GM11168 (cell line): ENCODE measurements around the gene SLC26A4.

Source experiments
- in situ Hi-C: fragments of 300-500 bp; cut with MboI; formaldehyde crosslinking; loops from one replicate; pipeline ENCODE4 v1.12.0; 2022; ENCODE audit warnings: low sequenced_read_pairs; ENCODE audit not compliant: unreplicated experiment

SLC26A4 gene

DNA sequence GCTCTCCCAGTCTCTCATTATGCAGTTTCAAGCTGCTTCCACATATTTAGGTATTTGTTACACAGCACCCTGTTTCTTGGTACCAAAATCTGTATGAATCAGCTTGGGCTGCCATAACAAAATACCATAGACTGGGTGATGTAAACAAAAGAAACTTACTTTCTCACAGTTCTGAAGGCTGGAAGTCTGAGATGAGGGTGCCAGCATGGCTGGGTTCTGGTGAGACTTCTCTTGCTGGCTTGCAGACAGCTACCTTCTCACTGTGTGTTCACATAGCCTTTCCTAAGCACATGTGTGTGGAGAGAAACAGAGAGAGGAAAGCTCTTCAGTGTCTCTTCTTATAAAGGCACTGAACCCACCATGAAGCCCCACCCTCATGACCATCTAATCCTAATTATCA lies 67.6 kb downstream of the SLC26A4 start:
- in situ Hi-C loops = loop anchor here (5.0 to 25.0 kb wide), 3 partner anchors 161 to 541 kb away; no protein-coding TSS in a partner anchor

DNA sequence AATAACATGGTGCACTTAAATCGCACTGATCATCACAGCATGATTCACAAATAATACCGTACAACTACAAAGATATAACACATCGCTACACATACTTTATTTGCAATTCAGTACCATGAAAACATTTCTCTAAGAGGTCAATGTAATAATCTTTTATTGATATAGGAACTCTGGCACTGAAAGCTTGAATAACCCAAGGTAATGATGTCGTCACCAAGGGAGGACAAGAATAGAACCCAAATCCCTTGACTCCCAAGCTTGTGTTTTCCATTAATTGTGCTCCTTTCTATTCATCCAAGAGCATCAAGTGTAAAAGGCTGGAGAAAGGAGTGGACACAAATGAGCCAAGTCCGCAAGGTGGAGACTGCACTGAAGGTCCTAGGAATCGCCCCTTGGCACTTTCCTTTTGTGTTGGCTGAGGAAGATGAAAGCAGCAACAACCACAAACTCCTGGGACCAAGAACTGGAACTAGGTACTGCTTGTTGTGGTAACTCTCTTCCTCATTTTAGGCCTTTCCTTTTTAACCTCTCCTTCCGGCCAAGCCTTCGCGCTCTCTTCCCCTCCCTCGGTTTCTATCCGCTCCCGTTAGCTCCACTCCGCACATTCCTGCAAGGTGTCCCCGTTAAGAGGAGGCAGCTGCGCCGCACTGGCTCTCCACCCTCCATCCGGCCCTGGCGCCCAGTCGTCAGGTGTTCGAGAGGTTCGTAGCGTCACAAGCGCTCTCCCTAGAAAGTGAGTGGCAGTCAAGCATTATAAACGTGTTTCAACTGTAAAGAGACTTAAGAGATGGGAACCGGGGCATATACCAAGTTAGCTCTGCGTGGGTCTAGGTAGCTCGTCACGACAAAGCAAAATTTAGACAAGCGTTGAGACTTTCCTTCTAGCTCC lies 82.3 kb downstream of the SLC26A4 start:
- in situ Hi-C loops = loop anchor here (10.0 to 25.0 kb wide), 2 partner anchors 132 to 556 kb away; no protein-coding TSS in a partner anchor

DNA sequence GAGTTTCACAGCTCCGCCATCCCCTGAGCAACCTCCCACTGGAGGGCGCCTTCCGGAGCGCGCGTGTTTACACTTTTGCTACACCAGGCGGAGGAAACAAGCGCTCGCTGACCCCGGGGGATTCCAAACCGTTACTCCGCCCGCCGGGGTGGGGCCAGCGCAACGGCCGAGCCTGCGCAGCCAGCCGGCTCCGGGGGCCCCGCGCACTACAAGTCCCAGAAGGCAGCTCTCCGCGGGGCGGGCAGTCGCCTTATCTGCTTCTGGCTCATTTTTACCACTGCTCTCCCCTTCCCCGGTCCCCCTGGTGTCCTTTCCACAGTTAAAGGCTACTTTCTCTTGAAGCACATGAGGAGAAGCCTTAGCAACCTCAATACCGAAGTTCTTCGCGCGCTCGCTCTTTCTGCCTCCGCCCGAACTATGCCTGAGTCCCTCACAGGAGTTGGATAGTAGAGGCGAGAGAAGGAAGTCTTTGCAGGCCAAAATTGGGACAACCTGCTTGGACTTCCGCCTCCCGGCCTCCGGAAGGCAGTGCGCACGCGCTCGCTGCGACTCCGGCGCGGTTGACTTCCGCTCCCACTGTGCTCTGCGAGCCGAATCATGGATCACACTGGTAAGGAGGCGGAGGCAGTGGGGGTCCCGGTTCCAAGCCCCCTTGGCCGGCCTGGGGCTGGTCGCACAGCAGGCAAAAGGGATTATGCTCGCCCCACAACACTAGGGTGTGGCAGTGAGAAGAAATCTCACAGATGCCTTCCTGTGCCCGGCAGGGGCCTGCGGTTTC lies 83.1 kb downstream of the SLC26A4 start, which contains the start of gene CBLL1:
Gene CBLL1 (plus strand): TSS at position 576 of the 778 bp plus-strand sequence. CDS start 22 bp downstream, at position 598.
- in situ Hi-C loops = loop anchor here (10.0 to 25.0 kb wide), 2 partner anchors 131 to 556 kb away; no protein-coding TSS in a partner anchor

DNA sequence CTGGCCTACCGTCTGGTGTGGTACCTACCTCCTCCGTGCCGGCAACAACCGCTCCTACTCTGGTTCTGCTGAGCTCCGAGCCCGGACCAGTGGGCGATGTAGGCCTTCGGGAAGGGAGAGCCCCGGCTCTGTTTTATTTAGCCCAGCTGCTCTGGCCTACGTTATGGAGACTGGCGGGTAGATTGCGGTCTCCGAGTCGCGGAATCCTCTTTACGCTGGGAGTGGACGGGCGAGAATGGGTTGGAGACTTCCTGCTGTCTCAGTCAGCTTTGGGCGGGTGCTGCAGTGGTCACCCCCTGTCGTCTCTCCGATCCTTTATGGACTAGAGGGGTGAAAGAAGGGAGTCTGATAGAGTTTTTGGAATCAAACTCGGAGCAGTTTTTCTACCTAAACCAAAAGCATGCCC lies 83.7 kb downstream of the SLC26A4 start:
- in situ Hi-C loops = loop anchor here (10.0 to 25.0 kb wide), 2 partner anchors 130 to 557 kb away; no protein-coding TSS in a partner anchor

DNA sequence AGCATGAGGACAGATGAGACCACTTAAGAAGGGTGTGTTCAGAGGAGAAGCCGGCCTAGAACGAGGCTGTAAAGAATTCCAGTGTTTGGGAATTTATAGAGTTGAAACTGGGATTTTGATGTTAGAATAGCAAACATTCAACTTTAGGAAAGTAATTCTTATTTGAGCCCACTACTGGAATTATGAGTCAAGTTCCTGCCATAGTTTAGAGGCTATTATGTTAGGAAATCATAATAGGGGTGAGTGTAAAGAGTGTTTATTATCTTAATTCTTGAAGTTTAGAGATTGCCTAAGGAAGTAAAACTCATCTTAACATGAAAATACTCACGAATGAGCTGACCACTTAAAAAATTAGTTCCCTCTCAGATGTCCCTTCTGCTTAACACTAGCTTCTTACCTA lies 85.4 kb downstream of the SLC26A4 start:
- in situ Hi-C loops = loop anchor here (10.0 to 25.0 kb wide), 2 partner anchors 129 to 559 kb away; no protein-coding TSS in a partner anchor

DNA sequence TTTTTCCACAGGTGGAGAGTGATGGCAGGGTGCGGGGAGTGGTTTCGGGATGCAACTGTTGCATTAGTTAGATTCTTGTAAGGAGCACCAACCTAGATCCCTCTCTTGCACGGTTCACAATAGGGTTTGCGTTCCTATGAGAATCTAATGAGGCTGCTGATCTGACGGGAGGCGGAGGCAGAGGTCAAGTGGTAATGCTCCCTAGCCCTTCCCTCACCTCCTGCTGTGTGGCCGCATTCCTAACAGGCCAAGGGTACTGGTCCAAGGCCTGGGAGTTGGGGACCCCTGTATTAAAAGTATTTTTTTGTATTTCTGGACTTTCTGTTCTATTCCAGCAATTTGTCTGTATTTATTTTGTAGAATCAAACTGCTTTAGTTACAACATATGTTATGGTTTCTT lies 90.5 kb downstream of the SLC26A4 start:
- in situ Hi-C loops = no loop called here

DNA sequence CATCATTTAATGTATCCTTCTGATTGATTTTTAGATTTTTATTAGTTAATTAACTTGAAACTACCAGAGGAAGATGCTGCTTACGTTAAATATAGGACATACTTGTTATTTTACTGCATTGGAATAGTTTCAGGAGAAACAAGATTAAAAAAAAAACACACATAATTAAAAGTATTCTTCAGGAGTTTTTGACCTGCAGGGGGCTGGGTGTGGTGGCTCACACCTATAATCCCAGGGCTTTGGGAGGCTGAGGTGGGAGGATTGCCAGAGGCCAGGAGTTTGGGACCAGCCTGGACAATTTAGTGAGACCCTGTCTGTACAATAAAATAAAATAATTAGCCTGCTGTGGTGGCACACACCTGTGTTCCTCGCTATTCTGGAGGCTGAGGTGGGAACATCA lies 94.0 kb downstream of the SLC26A4 start:
- in situ Hi-C loops = no loop called here

DNA sequence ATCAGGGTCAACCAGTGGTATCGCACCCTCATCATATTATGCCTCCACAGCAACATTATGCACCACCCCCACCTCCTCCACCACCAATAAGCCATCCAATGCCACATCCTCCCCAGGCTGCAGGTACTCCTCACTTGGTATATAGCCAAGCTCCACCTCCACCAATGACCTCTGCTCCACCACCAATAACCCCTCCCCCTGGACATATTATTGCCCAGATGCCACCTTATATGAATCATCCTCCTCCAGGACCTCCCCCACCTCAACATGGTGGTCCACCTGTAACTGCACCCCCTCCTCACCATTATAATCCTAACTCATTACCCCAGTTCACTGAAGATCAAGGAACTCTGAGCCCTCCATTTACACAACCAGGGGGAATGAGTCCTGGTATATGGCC lies 98.0 kb downstream of the SLC26A4 start:
- in situ Hi-C loops = no loop called here

DNA sequence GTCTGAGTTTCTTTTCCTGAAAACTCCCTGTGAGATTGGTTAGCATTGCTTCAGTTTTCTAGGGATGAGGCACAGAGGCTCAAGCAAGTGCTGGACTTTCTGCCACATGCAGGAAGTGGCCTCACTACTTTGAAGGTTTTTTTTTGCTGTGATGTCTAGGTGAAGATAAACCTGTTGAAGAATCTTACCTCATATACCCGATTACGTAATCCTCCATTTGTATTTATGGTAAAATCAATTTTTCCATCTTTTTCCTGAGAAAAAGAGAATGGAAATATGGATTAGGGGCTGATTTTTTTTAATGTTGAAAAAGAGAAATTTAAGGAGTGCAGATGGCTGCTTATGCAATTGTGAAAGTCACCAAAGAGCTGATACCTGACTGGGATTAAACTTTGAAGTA lies 106.8 kb downstream of the SLC26A4 start:
- in situ Hi-C loops = no loop called here
